ENCODE data around the gene CORIN. TPM values are rescaled to one million over a fixed set of nuclear protein-coding genes. Genes with fewer than 3 reads are reported as not detected.

CORIN gene
- total and polyA plus RNA-seq, 2 of the 4 experiments (the other 2 are of a cell fraction): 20.3 to 24.7 TPM

DNA sequence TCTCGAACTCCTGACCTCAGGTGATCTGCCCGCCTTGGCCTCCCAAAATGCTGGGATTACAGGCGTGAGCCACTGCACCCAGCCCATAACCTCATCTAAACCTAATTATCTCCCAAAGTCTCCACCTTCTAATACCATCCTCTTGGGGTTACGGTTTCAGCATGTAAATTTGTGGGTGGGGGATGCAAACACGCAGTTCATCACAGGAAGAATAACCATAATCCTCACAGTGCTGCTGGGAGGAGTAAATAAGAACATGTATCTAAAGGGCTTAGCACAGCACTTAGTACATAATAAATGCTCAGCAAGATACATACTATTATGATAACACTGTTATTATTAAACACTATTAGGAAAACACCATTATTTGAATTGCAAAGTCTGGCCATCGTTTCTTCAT, 116.4 kb downstream of the CORIN start:
- Histone ChIP-seq H3K27ac (ENCODE audit: insufficient read depth, low read length) (no peak overlapping the region), H3K18ac (ENCODE audit: low read depth, low read length) (no peak overlapping the region), H2BK120ac (ENCODE audit: low read depth, low read length) (no peak overlapping the region), H2BK15ac (ENCODE audit: low read depth, low read length) (no peak overlapping the region), H2BK20ac (ENCODE audit: low read depth, low read length) (no peak overlapping the region), H3K56ac (ENCODE audit: extremely low read depth, insufficient read depth, low read length) (no peak overlapping the region), H3K79me1 (ENCODE audit: low read depth in 1 of 2, low read length in 2 of 2) (no peaks in the 10 kb centered on the region), H3K14ac (replicated peaks; ENCODE audit: low read depth, low read length) (no peak overlapping the region), H3K4me3 (ENCODE audit: insufficient read depth, low read depth, low read length) (no peak overlapping the region), H3K4me2 (ENCODE audit: low read depth, low read length) (no peak overlapping the region), H3K4ac (ENCODE audit: low read depth, low read length) (no peak overlapping the region), H2BK5ac (ENCODE audit: low read depth, low read length, poor library complexity, severe bottlenecking) (no peak overlapping the region), H4K8ac (ENCODE audit: low read depth in 2 of 2, low read length in 2 of 2) (no peak overlapping the region), H3K36me3 (ENCODE audit: control insufficient read depth, insufficient read depth, low read length) (no peaks in the 10 kb centered on the region), H2AFZ (replicated peaks; ENCODE audit: low read length, poor library complexity) (no peak overlapping the region), H2AK5ac (ENCODE audit: low read depth, low read length) (no peak overlapping the region), H4K20me1 (ENCODE audit: insufficient read depth, low read length) (no peaks in the 10 kb centered on the region), H3K9me1 (ENCODE audit: insufficient read depth, low read length) (no peaks in the 10 kb centered on the region; the same call in 1 of the 2 replicates), H3K23ac (ENCODE audit: low read depth, low read length) (no peak overlapping the region), H3K9ac (ENCODE audit: low read depth, low read length) (no peak overlapping the region), H3K27me3 (ENCODE audit: control insufficient read depth, insufficient read depth, low read length) (peaks cover 2% of the 10 kb centered on the region; the same call in 1 of the 2 replicates), H3K9me3 (ENCODE audit: control insufficient read depth, insufficient read depth, low read length) (no peaks in the 10 kb centered on the region), H4K5ac (ENCODE audit: low read depth, low read length) (no peak overlapping the region), H4K91ac (ENCODE audit: insufficient read depth, low read depth, low read length) (no peak overlapping the region), H3K4me1 (ENCODE audit: control insufficient read depth, insufficient read depth, low read length) (no peaks in the 10 kb centered on the region), H2AK9ac (replicated peaks; ENCODE audit: low read depth, low read length, poor library complexity) (no peak overlapping the region)
- no peak for ATAC-seq (ENCODE audit: low read depth)
- no CpG with 5 or more reads among the region's 6 CpGs for WGBS, 2 experiments (ENCODE audit: extremely low coverage in 2 of 2, insufficient read length in 1 of 2)
- dilution Hi-C loops (cut with HindIII; ENCODE audit: low sequenced_read_pairs, unreplicated experiment): no loop called here
- DNase-seq: no peak
- TF ChIP-seq MXI1 (IDR thresholded peaks at IDR 0.05; ENCODE audit: borderline replicate concordance, low read depth, low read length) (no peak), USF2 (IDR thresholded peaks at IDR 0.05; ENCODE audit: low read depth, low read length) (no peak), RFX5 (IDR thresholded peaks at IDR 0.05; ENCODE audit: low read depth, low read length) (no peak), CEBPB (IDR thresholded peaks at IDR 0.05; ENCODE audit: low read depth, low read length) (no peak), MAFK (IDR thresholded peaks at IDR 0.05; ENCODE audit: low read depth, low read length) (no peak), RAD21 (IDR thresholded peaks at IDR 0.05; ENCODE audit: low read length) (no peak), NFE2L2 (IDR thresholded peaks at IDR 0.05; ENCODE audit: low read depth, low read length) (no peak), SMC3 (IDR thresholded peaks at IDR 0.05; ENCODE audit: low read depth, low read length) (no peak), MAZ (IDR thresholded peaks at IDR 0.05; ENCODE audit: borderline replicate concordance, low read depth, low read length) (no peak), FOS (IDR thresholded peaks at IDR 0.05; ENCODE audit: low read depth, low read length) (no peak), RCOR1 (IDR thresholded peaks at IDR 0.05; ENCODE audit: insufficient replicate concordance, low read length) (no peak), POLR2A (IDR thresholded peaks at IDR 0.05; ENCODE audit: low read depth, low read length) (no peak)
- CTCF ChIA-PET: no interaction called here
- no TSS peak for BruUV-seq (replicated peaks)
- POLR2A ChIA-PET (ENCODE audit: unreplicated experiment): no interaction called here
- intact Hi-C loops (cut with micrococcal nuclease): no loop called here
- in situ Hi-C loops (cut with MboI; ENCODE audit: low sequenced_read_pairs): no loop called here
